SK-N-SH (cell line): Measurements from ENCODE around the gene PIP4K2C. TPM values are rescaled to one million over a fixed set of nuclear protein-coding genes. Genes with fewer than 3 reads are reported as not detected.

Source experiments
- CTCF ChIA-PET: fragments of 300-600, 350-600 bp; formaldehyde crosslinking; extraction: SDS; loops from one replicate; lab custom pipeline; 2021; lab: Yijun Ruan, JAX
- POLR2A ChIA-PET: fragments of 350-600 bp; sonication (Branson Sonifier 250); formaldehyde crosslinking; extraction: SDS; loops from one replicate; lab custom pipeline; 2020; ENCODE audit warnings: antibody characterized with exemption, inconsistent platforms; lab: Yijun Ruan, JAX
- DNase-seq: peaks from one replicate; pipeline ENCODE4 v3.0.0; 2012
- H2AFZ ChIP-seq: fragments of 200-600 bp; sonication (generic); 2 replicates; pipeline ENCODE4 v1.8.1; 2016; ENCODE audit warnings: antibody characterized with exemption, mild to moderate bottlenecking, low read depth
- H3F3A ChIP-seq: fragments of 200-600 bp; sonication (generic); replicated peaks from 2 replicates; pipeline ENCODE3; 2016; ENCODE audit warnings: antibody characterized with exemption, mild to moderate bottlenecking; ENCODE audit not compliant: insufficient read depth
- H3K27ac ChIP-seq, 2 experiments: fragments of 200-500 bp in 1 of 2; fragments of 200-600 bp in 1 of 2; sonication (Bioruptor generic) in 1 of 2; sonication (generic), shearing (Covaris generic) in 1 of 2; 2 replicates each; pipeline versions ENCODE4 v1.5.1 to v1.6.1; 2014 to 2016; ENCODE audit warnings: low read depth in 2 of 2, inconsistent platforms in 1 of 2, low read length in 1 of 2, mild to moderate bottlenecking in 1 of 2, mixed read lengths in 1 of 2
- H3K27me3 ChIP-seq: fragments of 200-600 bp; sonication (generic), shearing (Covaris generic); 2 replicates; pipeline ENCODE4 v1.6.1; 2016; ENCODE audit warnings: mixed run types; ENCODE audit not compliant: insufficient read depth
- H3K36me3 ChIP-seq, 2 experiments: fragments of 200-500 bp in 1 of 2; fragments of 200-600 bp in 1 of 2; sonication (Bioruptor generic) in 1 of 2; sonication (generic) in 1 of 2; replicated peaks in 1 of 2; 2 replicates each; pipeline versions ENCODE3 to v1.5.1; 2014 to 2016; ENCODE audit warnings: low read length in 1 of 2, mild to moderate bottlenecking in 1 of 2; ENCODE audit not compliant: insufficient read depth in 2 of 2, control insufficient read depth in 1 of 2
- H3K4me1 ChIP-seq, 2 experiments: fragments of 200-500 bp in 1 of 2; fragments of 200-600 bp in 1 of 2; sonication (Bioruptor generic) in 1 of 2; sonication (generic), shearing (Covaris generic) in 1 of 2; 2 replicates each; pipeline versions ENCODE4 v1.5.1 to v1.6.1; 2014 to 2016; ENCODE audit warnings: low read depth in 1 of 2, low read length in 1 of 2, mixed run types in 1 of 2; ENCODE audit not compliant: insufficient read depth in 2 of 2, control insufficient read depth in 1 of 2
- H3K4me2 ChIP-seq: fragments of 200-600 bp; sonication (generic), shearing (Covaris generic); 2 replicates; pipeline ENCODE4 v1.6.1; 2017; ENCODE audit warnings: mixed run types
- H3K4me3 ChIP-seq, 2 experiments: fragments of 200-500 bp in 1 of 2; fragments of 200-600 bp in 1 of 2; sonication (Bioruptor generic) in 1 of 2; sonication (generic), shearing (Covaris generic) in 1 of 2; 2 replicates each; pipeline versions ENCODE4 v1.5.1 to v1.8.1; 2014 to 2016; ENCODE audit warnings: low read depth in 2 of 2, inconsistent platforms in 1 of 2, low read length in 1 of 2, mild to moderate bottlenecking in 1 of 2, mixed read lengths in 1 of 2, moderate library complexity in 1 of 2
- H3K79me2 ChIP-seq: fragments of 200-600 bp; sonication (generic); 2 replicates; pipeline ENCODE4 v1.8.1; 2017; ENCODE audit warnings: mild to moderate bottlenecking; ENCODE audit not compliant: insufficient read depth
- H3K9ac ChIP-seq: fragments of 200-600 bp; sonication (generic); 2 replicates; pipeline ENCODE4 v1.6.1; 2017; ENCODE audit warnings: mixed run types
- H3K9me2 ChIP-seq: fragments of 200-600 bp; sonication (generic); 2 replicates; pipeline ENCODE4 v1.6.1; 2017; ENCODE audit warnings: mixed run types
- H3K9me3 ChIP-seq: fragments of 200-600 bp; sonication (generic); 2 replicates; pipeline ENCODE4 v1.6.1; 2017; ENCODE audit warnings: mixed run types, mild to moderate bottlenecking, moderate library complexity
- H4K20me1 ChIP-seq: fragments of 200-600 bp; sonication (generic); 2 replicates; pipeline ENCODE4 v1.6.1; 2017; ENCODE audit warnings: mild to moderate bottlenecking, mixed run types; ENCODE audit not compliant: insufficient read depth
- CTCF ChIP-seq: fragments of 200-600 bp; sonication (generic); IDR thresholded peaks from 2 replicates; pipeline ENCODE4 v1.6.1; 2017; ENCODE audit warnings: antibody characterized with exemption, mild to moderate bottlenecking, moderate library complexity
- EZH2phosphoT487 ChIP-seq: fragments of 200-600 bp; sonication (generic); IDR thresholded peaks from 2 replicates; pipeline ENCODE4 v1.6.1; 2017; ENCODE audit warnings: low read depth, mixed run types, mild to moderate bottlenecking, antibody characterized with exemption, moderate library complexity, borderline replicate concordance
- GATA2 ChIP-seq: sonication (generic); formaldehyde crosslinking; IDR thresholded peaks from 2 replicates; pipeline ENCODE4 v1.5.0; 2020; ENCODE audit warnings: mild to moderate bottlenecking, missing genetic modification reagents
- MXI1 ChIP-seq: IDR thresholded peaks from 2 replicates; pipeline ENCODE4 v1.6.1; 2012; ENCODE audit warnings: mild to moderate bottlenecking, low read depth, low read length, improper control_type of control experiment
- NFIC ChIP-seq: IDR thresholded peaks from 2 replicates; pipeline ENCODE4 v1.4.0; 2012; ENCODE audit warnings: borderline replicate concordance
- POLR2AphosphoS5 ChIP-seq: IDR thresholded peaks from 2 replicates; pipeline ENCODE4 v1.6.1; 2012; ENCODE audit warnings: low read depth, low read length
- SIN3A ChIP-seq: IDR thresholded peaks from 2 replicates; pipeline ENCODE4 v1.6.1; 2012; ENCODE audit warnings: low read depth, mild to moderate bottlenecking, low read length, moderate library complexity, borderline replicate concordance
- TAF1 ChIP-seq: IDR thresholded peaks from 2 replicates; pipeline ENCODE4 v1.6.1; 2012; ENCODE audit warnings: low read depth, mild to moderate bottlenecking, low read length, moderate library complexity, borderline replicate concordance
- TEAD4 ChIP-seq: IDR thresholded peaks from 2 replicates; pipeline ENCODE4 v1.4.0; 2012; ENCODE audit warnings: mild to moderate bottlenecking, borderline replicate concordance; ENCODE audit not compliant: insufficient read depth
- YY1 ChIP-seq: IDR thresholded peaks from 2 replicates; pipeline ENCODE4 v1.4.0; 2012; ENCODE audit warnings: low read depth, mild to moderate bottlenecking
- WGBS: methylation state at CpG from one replicate; pipeline ENCODE4 v1.1.6; 2017; ENCODE audit warnings: low lambda C conversion rate; 5-methylcytosine and 5-hydroxymethylcytosine counted together
- polyA plus RNA-seq, 3 experiments: library from polyadenylated mRNA; depleted of rRNA; stranded (reverse); fragments of >200 nt; gene quantifications; 2 replicates each; pipeline ENCODE4 v1.2.3, GENCODE V29; 2012
- TF ChIP-seq, protein P1 (sequence below): IDR thresholded peaks from 2 replicates; pipeline ENCODE4 v1.4.0; 2012; ENCODE audit warnings: low read depth, borderline replicate concordance

PIP4K2C gene
- polyA plus RNA-seq, 1 of the 3 experiments (the other 2 are of a cell fraction) = 34.2 TPM

DNA sequence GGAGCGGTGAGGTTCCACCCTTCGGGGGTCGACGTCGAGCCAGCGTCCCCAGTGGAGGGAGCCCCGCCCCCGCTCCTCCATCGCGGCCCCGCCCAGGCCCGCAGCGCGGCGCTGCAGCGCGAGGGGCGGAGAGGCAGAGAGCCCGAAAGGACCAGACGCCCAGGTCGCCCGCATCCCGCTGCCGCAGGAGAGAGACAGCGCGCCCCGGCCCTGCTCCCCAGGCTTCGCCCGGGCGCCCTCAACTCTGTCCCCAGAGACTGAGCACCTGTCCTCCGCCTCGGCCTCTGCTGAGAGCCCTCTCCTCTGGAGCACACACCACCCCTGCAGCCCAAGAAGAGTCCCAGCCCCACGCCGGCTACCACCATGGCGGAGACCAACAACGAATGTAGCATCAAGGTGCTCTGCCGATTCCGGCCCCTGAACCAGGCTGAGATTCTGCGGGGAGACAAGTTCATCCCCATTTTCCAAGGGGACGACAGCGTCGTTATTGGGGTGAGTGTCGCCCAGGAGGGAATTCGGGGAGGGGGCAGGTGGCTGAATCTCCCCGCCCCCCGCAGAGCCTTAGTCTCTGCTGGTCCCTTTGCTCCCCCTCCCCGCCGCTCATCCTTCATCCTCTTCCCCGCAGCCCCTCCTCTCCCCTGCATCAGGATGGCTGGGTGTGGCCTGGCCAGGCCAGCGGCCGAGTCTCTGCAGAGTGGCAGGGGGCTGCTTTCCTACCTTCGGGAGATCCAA is 40.9 kb upstream of the PIP4K2C start, which contains the start of gene KIF5A:
TSS of gene KIF5A (plus strand) at position 136 of the 732 bp plus-strand sequence. CDS start at position 364, 228 bp downstream.
- ChIA-PET POLR2A (no interaction called here), CTCF (no interaction called here)
- H3K9ac ChIP-seq = peak within 1 kb of the TSS; percentile 59
- H4K20me1 ChIP-seq = 0 out of 2 replicates have a peak, but pooled peaks cover 1% of the 10 kb centered on the region
- no peaks in the 10 kb centered on the region for H3K9me2 ChIP-seq
- peak within 1 kb of the TSS in 1 of 2 experiments; percentile 86; a peak in 1 of 4 replicates for H3K27ac ChIP-seq
- peaks cover 13 to 42% of the 10 kb centered on the region in 2 experiments for H3K4me1 ChIP-seq
- H3F3A ChIP-seq = peaks cover 8% of the 10 kb centered on the region
- peaks cover 8 to 15% of the 10 kb centered on the region in 2 experiments for H3K36me3 ChIP-seq
- H3K9me3 ChIP-seq = no peaks in the 10 kb centered on the region
- no peaks in the 10 kb centered on the region for H3K27me3 ChIP-seq
- peak within 1 kb of the TSS; percentile 94 for H3K4me2 ChIP-seq
- H2AFZ ChIP-seq = peak within 1 kb of the TSS; percentile 95
- peaks cover 59% of the 10 kb centered on the region for H3K79me2 ChIP-seq
- 3% methylated on average over 20 of the region's 52 CpGs for WGBS
- TF ChIP-seq CTCF (peak; percentile 28), GATA2 (CRISPR knock-in tag) (no peak), POLR2AphosphoS5 (peak; percentile 60; the same call in 1 of the 2 replicates), EZH2phosphoT487 (no peak), MXI1 (peak; percentile 77), SIN3A (peak; percentile 68; the same call in 1 of the 2 replicates), TAF1 (peak; percentile 36; the same call in 1 of the 2 replicates), TEAD4 (no peak), YY1 (no peak), NFIC (no peak)
- TF ChIP-seq, protein P1, sequence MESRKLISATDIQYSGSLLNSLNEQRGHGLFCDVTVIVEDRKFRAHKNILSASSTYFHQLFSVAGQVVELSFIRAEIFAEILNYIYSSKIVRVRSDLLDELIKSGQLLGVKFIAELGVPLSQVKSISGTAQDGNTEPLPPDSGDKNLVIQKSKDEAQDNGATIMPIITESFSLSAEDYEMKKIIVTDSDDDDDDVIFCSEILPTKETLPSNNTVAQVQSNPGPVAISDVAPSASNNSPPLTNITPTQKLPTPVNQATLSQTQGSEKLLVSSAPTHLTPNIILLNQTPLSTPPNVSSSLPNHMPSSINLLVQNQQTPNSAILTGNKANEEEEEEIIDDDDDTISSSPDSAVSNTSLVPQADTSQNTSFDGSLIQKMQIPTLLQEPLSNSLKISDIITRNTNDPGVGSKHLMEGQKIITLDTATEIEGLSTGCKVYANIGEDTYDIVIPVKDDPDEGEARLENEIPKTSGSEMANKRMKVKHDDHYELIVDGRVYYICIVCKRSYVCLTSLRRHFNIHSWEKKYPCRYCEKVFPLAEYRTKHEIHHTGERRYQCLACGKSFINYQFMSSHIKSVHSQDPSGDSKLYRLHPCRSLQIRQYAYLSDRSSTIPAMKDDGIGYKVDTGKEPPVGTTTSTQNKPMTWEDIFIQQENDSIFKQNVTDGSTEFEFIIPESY = no peak
- H3K4me3 ChIP-seq = peak within 1 kb of the TSS; percentile 90 to 94
- DNase-seq = peak; percentile 92
